Effector memory CD4-positive, alpha-beta T cell (primary cell): ENCODE measurements around the gene USP20.

ENCODE experiments used
- DNase-seq, 3 donors: peaks; one replicate each; pipeline ENCODE4 v3.0.0-alpha.2; 2020
- H3K27ac ChIP-seq: 2 replicates; pipeline ENCODE4 v1.7.0; 2013; ENCODE audit warnings: mild to moderate bottlenecking, low read length, moderate library complexity; ENCODE audit not compliant: insufficient read depth, poor library complexity, severe bottlenecking
- H3K27me3 ChIP-seq: replicated peaks from 2 replicates; pipeline ENCODE4 v1.7.0; 2013; ENCODE audit warnings: mild to moderate bottlenecking, low read length; ENCODE audit not compliant: insufficient read depth, control insufficient read depth, poor library complexity, severe bottlenecking
- H3K36me3 ChIP-seq: 2 replicates; pipeline ENCODE4 v1.7.0; 2013; ENCODE audit warnings: mild to moderate bottlenecking, low read length, moderate library complexity; ENCODE audit not compliant: control insufficient read depth, insufficient read depth
- H3K4me1 ChIP-seq: 2 replicates; pipeline ENCODE4 v1.7.0; 2013; ENCODE audit warnings: low read length, mild to moderate bottlenecking; ENCODE audit not compliant: control insufficient read depth, insufficient read depth, poor library complexity, severe bottlenecking
- H3K4me3 ChIP-seq: 2 replicates; pipeline ENCODE4 v1.7.0; 2013; ENCODE audit warnings: low read length, low read depth, mild to moderate bottlenecking; ENCODE audit not compliant: insufficient read depth, poor library complexity, severe bottlenecking
- H3K9me3 ChIP-seq: 2 replicates; pipeline ENCODE4 v1.7.0; 2013; ENCODE audit warnings: mild to moderate bottlenecking, low read length, moderate library complexity; ENCODE audit not compliant: control insufficient read depth

Gene USP20

DNA sequence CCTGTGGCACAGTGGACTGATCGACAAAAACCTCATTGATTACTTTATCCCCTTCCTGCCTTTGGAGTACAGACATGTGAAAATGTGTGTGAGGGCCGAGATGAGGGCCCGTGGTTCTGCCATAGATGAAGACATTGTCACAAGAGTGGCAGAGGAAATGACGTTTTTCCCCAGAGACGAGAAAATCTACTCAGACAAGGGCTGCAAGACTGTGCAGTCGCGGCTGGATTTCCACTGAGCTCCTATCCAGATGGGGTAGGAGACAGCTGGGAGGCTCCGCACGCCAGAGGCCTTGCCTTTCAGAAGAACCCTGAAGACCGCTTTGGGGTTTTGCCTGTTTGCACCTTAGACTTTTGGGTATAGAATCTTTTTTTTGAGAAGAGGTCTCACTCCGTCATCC is 25.9 kb upstream of the USP20 start:
- peaks cover 48% of the 10 kb centered on the region for H3K36me3 ChIP-seq

DNA sequence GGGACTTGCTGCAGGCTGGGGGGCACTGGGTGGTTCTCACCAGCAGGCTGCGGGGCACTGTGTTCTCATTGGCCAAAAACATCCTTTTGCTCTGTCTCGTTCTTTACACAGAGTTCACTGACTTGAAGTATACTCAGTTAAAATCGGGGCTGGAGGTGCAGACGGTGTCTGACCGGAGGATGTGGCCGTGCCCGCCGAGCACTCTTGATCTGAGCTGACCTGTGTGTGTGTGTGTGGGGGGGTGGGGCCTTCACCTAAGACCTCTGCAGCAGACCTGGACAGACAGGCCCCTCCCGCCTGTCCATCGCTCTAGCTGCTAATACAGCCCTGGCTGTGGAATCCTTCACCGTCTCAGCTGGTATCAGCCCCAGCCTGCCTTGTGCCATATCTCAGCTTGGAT is 25.1 kb upstream of the USP20 start:
- peaks cover 53% of the 10 kb centered on the region for H3K36me3 ChIP-seq
- no peak overlapping the region for H3K27ac ChIP-seq
- no peaks in the 10 kb centered on the region for H3K4me1 ChIP-seq
- no peaks in the 10 kb centered on the region for H3K9me3 ChIP-seq
- H3K27me3 ChIP-seq: no peaks in the 10 kb centered on the region
- H3K4me3 ChIP-seq: no peak overlapping the region
- DNase-seq: no peak

More for the DNA sequence above, 25.9 kb upstream of the USP20 start:
- DNase-seq: no peak
- Histone ChIP-seq H3K4me3 (no peak overlapping the region), H3K4me1 (peaks cover under 1% of the 10 kb centered on the region), H3K27me3 (no peaks in the 10 kb centered on the region), H3K27ac (no peak overlapping the region), H3K9me3 (no peaks in the 10 kb centered on the region)

DNA sequence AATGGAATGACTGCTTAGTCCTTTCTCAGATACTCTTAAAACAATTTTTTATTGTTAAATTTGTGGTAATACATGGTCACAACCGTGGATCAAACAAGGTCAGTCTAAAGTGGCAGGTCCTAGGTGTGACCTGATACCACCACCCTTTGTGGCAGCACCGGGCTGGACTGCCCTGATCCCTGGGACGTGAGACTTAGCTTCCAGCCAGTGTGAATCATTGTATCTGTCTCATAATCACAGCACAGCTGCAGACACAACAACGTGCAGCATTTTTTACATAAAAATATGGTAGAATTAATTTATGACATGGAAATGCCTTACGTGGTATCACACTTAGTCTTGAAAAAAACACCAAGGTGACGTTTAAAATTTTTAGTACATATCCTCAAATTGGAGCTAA is 24.5 kb upstream of the USP20 start:
- no peaks in the 10 kb centered on the region for H3K27me3 ChIP-seq
- no peaks in the 10 kb centered on the region for H3K9me3 ChIP-seq
- DNase-seq: no peak
- H3K36me3 ChIP-seq: peaks cover 60% of the 10 kb centered on the region
- no peaks in the 10 kb centered on the region for H3K4me1 ChIP-seq
- no peak overlapping the region for H3K27ac ChIP-seq
- no peak overlapping the region for H3K4me3 ChIP-seq

DNA sequence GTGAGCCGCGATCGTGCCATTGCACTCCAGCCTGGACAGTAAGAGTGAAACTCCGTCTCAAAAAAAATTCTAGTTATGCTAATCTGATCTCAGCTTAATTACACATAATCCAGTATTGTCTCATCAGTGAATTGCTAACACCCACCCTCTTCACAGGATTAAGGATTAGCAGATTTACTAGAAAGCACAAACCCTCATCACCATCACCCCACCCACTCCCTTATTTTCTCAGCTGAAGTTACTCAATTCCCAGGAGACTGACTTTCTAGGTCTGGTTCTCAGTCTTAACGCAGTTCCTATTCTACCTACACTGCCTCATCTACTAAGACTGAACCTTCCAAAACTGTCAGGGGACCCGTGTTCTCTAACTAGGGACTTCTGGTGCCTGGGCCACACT is 23.3 kb upstream of the USP20 start:
- Histone ChIP-seq H3K27ac (no peak overlapping the region), H3K4me1 (no peaks in the 10 kb centered on the region), H3K4me3 (no peak overlapping the region), H3K27me3 (no peaks in the 10 kb centered on the region), H3K36me3 (peaks cover 67% of the 10 kb centered on the region), H3K9me3 (no peaks in the 10 kb centered on the region)
- no peak for DNase-seq

DNA sequence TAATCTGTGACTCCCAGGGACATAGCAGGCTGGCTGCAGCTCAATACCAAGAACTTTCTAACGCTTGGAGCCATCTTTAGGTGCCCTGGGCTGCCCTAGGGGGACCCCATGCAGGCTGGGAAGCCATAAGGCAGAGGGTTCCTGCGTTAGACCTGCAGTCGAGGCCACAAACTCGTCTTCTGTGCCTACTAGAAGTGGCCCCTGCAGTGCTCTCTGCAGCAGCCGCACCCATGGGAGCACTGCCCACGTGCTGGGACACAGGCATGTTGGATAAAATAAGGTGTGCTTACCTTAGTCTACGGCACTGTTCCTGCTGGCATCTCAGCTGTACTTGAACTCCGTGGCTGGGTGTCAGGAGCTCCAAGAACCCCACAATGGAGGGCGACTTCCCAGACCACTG is 22.9 kb upstream of the USP20 start:
- H3K4me1 ChIP-seq: no peaks in the 10 kb centered on the region
- H3K36me3 ChIP-seq: peaks cover 67% of the 10 kb centered on the region
- no peak overlapping the region for H3K27ac ChIP-seq
- no peak overlapping the region for H3K4me3 ChIP-seq
- no peak for DNase-seq
- no peaks in the 10 kb centered on the region for H3K27me3 ChIP-seq
- no peaks in the 10 kb centered on the region for H3K9me3 ChIP-seq

DNA sequence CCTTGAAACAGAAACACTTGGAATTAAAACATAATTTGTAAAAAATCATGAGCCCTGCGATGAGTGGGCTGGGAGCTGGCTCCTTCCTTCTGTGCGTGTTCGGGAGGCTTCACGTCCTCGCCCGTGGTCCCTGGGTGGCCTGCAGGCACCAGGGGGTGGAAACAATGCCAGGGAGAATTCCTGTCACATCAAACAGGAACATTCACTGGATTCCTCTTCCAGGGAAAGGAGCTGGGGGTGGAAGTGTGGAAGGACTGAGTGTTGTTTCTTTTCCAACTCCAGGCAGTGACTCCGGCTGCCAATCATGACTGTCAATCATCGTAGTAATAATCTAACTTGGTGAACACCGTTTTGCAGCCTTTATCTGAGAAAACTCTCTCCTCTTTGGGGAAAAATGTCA is 21.6 kb upstream of the USP20 start:
- H3K9me3 ChIP-seq: no peaks in the 10 kb centered on the region
- no peaks in the 10 kb centered on the region for H3K27me3 ChIP-seq
- H3K36me3 ChIP-seq: peaks cover 64% of the 10 kb centered on the region
- H3K4me1 ChIP-seq: no peaks in the 10 kb centered on the region
- no peak for DNase-seq
- H3K4me3 ChIP-seq: no peak overlapping the region
- H3K27ac ChIP-seq: no peak overlapping the region

DNA sequence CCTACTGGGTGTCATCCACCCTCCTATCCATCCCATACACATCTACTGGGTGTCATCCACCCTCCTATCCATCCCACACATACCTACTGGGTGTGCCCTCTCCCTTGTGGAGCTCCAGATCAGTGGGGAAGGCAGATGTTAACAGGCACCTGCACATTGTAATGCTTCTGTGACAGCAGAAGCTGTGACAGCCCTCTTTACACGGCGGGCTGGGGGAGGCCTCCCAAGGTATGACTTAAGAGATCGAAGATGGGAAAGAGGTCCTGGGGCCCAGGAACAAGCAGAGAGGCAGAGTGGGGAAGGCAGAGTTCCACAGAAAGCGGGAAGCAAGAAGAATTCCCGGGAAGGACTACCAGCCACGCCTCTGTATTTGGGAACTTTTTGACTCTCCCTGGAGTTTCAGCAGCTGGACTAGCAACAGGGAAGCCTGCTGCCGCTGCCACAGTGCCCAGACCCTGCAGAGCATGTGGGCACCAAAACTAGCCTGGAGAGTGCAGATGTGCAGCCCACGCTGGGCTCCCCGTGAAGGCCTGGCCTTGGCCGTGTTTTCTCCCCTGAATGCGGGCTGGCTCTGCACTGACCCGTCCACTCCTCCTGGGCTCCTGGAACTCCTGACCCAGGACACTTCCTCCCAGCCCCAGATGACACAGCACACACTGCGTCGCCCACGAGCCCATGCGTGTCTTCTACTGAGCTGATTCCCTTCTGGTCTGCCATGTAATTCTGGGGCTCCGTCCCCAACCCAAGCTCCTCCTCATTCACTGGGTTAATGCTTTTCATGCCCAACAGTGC is 20.6 kb upstream of the USP20 start:
- Histone ChIP-seq H3K27ac (no peak overlapping the region), H3K36me3 (peaks cover 60% of the 10 kb centered on the region), H3K4me1 (no peaks in the 10 kb centered on the region), H3K4me3 (no peak overlapping the region), H3K27me3 (no peaks in the 10 kb centered on the region), H3K9me3 (no peaks in the 10 kb centered on the region)
- DNase-seq: no peak

DNA sequence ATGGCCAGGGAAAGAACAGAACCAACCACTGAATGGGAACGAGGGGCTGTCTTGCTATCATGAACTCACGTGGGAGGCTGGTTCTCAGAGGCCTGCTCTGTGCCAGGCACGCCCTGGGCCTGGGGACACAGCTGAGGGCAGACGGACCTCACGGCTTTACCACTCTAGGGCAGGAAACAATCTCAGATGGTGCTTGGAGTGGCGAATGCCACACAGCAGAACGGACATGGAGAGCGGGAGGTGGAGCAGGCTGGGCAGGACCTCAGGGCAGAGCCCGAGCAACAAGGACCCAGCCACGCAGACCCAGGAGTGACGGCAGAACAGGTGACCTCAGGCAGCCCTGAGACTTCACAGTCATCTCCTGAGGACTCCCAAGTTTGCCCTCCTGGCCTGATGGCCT is 20.0 kb upstream of the USP20 start:
- no peak for DNase-seq
- H3K27me3 ChIP-seq: no peaks in the 10 kb centered on the region
- no peaks in the 10 kb centered on the region for H3K4me1 ChIP-seq
- H3K4me3 ChIP-seq: no peak overlapping the region
- peaks cover 56% of the 10 kb centered on the region for H3K36me3 ChIP-seq
- no peak overlapping the region for H3K27ac ChIP-seq
- no peaks in the 10 kb centered on the region for H3K9me3 ChIP-seq

DNA sequence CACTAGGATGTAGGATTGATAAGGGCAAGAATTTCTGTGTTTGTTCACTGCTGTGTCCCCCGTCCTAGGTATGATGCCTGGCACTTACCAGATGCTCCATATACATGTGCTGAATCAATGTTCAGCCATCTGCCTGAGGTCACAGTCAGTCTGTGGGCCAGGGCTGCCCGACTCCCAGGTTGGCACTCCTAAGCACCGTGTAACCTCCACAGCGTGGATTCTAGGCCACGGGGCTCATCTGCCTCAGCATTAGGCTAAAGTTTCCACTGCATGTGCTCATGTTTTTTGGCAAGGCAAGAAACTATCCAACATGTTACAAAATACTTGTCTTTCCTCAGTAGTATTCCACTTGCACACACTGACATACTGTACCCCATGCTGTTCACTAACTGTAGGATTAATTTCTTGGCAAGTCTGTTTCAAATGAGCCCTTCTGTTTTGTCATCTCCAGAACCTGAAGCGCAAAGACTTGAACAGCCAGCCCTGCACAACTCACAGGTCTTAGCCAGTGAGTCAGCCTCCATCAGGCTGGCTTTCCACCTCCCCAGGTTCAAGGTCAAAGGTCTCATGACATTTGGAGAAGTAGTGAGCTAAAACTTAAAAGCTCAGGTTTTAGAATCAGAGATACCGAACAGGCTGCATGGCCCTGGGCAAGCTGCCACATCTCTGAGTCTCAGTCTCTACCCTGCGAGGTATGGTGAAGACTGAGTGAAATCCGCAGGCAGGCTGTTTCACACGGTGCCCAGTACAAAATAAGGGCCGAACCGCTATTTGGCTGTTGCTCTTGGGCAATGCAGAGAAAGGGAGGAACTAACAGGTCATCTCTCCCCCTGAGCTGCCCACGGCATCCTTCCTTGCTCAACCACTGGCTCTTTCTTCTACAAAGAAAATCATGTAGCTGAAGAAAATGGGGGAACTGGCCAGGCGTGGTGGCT is 18.5 kb upstream of the USP20 start:
- Histone ChIP-seq H3K27me3 (no peaks in the 10 kb centered on the region), H3K36me3 (peaks cover 61% of the 10 kb centered on the region), H3K9me3 (no peaks in the 10 kb centered on the region), H3K27ac (no peak overlapping the region), H3K4me3 (no peak overlapping the region), H3K4me1 (no peaks in the 10 kb centered on the region)
- no peak for DNase-seq
